Activated CD4-positive, CD25-positive, alpha-beta regulatory T cell (primary cell): ENCODE measurements around the gene PTPRM.

Experiments
- DNase-seq, 4 experiments: peaks; one replicate each; lab custom pipeline; 2025; lab: John Stamatoyannopoulos, UW

The PTPRM gene

DNA sequence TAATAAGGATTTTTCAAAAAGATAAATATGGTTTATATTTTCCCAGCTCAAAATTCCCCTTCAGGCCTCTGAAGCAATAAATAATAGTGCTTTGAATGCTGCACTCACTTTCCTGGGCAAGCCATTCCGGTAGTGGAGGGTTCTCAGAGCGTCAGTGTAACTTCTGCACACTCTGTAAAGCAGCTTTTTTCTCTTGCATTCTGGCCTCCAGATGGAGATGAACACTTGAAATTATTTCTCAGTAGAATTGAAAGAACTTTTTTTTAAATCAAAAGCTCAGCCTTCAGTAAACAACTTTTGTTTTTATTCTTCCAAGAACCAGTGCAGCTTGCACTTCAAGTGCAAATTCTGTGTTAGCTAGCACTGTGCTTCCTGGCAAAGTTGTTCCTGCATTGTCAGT, 761.0 kb downstream of the PTPRM start:
- DNase-seq, result no peak

DNA sequence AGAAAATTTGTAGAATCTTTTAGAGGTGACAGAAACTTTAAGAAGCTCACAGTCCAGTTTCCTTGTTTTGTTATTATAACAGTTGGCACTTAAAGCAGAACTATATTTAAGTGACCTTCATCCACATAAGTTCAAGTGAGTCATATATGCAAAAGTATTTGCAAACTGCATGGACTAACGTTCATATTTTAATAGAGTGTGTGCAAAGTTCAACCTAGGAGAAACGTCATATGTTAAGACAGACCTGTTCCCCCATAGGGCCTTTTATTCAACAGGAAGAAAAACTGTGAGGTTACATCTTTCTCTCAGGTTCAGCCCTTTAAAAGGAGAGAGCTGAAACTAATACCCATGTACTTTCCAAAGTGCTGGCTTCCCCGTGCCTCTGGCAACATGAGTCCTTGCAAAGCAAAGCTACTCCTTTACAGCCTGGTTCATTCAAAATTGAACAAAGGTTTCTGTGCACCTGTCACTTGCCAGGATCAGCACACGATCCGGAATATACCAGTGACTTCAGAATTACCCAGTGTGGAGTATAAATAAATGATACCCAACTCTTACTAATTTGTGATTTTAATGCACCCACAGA, 762.2 kb downstream of the PTPRM start:
- DNase-seq, result no peak

- DNase-seq, result no peak
Observed at GRCh38 chr18:8330575-8330974, 763.5 kb downstream of the PTPRM start.

- DNase-seq, result no peak
Observed at GRCh38 chr18:8332286-8332685, 765.2 kb downstream of the PTPRM start.

DNA sequence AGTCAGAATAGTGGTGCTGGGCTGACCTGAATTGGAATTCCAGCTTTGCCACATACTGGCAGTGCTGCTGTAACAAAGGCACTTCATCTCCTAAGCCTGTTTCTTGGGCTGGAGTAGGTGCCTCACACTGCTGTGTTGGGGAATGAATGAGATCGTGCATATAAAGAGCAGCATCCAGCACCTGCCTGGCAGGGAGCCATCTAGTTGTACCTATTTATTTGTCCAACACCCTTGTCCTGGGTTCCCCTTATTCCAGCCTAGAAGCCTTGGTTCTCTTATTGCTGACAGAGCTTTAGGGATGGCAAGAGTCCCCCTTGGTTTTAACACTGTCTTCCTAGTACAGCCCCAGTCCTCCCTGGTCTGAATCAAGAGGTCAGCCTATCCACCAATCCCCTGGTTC, 766.8 kb downstream of the PTPRM start:
- no peak for DNase-seq

- DNase-seq, result no peak
Observed at GRCh38 chr18:8337211-8337610, 770.1 kb downstream of the PTPRM start.

- no peak for DNase-seq
Observed at GRCh38 chr18:8339210-8339609, 772.1 kb downstream of the PTPRM start.

DNA sequence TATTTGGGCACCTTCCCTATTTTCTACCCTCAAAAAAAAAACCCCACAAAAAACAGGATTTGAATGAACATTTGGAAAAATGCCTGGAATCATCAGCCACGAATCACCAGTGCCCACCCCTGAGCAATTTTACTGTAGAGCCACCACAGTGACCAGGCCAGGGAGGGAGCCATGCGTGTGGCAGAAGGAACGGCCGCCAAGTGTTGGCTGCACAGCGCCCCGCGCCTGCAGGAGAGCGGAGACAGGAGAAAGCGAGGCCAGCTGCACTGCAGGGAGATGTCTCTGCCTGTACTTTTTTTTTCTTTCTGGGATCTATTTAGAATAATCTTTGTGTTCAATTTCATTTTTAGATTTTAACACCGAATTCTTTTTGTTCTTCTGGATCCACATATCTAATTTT, 772.8 kb downstream of the PTPRM start:
- DNase-seq, result no peak

- no peak for DNase-seq
Observed at GRCh38 chr18:8341481-8342230, 774.5 kb downstream of the PTPRM start.

DNA sequence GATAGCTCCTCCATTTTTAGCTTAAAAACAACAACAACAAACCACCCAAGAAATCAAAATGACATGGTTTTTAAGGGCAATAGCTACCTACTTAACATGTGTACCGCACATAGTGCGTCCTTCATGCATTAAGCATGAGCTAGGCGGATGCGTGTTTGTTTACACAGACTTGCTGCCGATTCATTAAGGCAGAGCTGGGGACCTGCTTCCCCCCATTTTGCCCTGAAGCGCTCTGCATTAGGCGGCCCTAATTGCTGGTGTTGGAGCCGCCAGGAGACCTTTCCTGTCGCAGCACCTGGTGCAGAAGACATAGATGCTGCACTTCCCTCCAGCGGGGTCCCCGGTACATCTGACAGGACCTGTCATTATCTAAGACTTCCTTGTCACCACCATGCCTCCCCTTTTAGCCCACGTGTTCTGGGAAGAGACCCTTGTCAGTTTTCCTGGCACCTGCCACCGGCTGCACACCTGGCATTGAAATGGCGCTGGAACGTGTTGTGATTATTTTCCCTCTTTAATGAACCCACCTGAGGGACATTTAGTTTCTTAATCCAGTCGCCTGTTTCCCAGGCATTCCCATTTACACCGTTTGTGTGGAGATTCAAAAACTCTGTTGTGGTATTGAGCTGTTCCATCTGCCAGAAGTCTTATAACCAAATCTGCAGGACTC, 781.1 kb downstream of the PTPRM start:
- DNase-seq, result no peak

GRCh38 chr18:8349608-8350323, 782.6 kb downstream of the PTPRM start:
- DNase-seq, result no peak

GRCh38 chr18:8350628-8351027, 783.5 kb downstream of the PTPRM start:
- no peak for DNase-seq

DNA sequence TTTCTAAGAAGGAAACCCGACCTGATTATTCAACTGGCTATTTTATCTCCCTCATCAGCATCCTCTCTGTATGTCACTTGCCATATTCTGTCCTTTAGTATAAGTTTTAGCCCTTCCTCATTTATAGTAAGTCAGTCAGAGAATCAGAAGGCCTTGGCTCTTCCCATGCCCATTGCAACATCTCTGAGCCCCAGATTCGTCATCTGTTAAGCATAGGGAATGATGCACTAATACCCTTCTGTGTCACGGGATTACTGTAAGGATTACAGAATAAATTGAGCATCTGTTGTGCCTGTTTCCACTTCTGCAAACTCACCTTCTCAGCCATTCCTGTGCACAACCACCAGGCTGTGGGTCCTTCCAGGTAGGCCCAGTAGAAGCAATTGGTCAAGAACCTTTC, 784.0 kb downstream of the PTPRM start:
- DNase-seq, result no peak

GRCh38 chr18:8354304-8354703, 787.2 kb downstream of the PTPRM start:
- DNase-seq, result no peak

DNA sequence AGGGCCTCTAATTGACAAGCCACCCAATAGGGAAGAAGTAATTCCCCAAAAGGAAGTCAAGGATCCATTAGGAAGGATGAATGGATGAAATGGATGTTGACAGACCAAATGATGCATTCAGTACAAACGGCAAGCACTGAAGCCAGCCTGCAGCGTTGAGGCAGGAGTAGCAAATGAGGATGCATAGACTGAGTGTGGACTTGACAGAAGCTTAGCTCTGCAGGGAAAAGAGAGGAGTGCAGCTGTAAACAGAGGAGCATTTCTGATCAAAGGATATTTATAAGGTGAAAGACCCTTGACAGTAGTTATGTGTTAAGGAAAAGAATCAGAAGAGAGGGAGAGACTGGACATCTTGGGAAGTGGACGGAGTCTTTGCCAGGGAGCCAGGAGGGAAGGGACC, 788.9 kb downstream of the PTPRM start:
- no peak for DNase-seq

- no peak for DNase-seq
Observed at GRCh38 chr18:8357320-8357719, 790.2 kb downstream of the PTPRM start.

DNA sequence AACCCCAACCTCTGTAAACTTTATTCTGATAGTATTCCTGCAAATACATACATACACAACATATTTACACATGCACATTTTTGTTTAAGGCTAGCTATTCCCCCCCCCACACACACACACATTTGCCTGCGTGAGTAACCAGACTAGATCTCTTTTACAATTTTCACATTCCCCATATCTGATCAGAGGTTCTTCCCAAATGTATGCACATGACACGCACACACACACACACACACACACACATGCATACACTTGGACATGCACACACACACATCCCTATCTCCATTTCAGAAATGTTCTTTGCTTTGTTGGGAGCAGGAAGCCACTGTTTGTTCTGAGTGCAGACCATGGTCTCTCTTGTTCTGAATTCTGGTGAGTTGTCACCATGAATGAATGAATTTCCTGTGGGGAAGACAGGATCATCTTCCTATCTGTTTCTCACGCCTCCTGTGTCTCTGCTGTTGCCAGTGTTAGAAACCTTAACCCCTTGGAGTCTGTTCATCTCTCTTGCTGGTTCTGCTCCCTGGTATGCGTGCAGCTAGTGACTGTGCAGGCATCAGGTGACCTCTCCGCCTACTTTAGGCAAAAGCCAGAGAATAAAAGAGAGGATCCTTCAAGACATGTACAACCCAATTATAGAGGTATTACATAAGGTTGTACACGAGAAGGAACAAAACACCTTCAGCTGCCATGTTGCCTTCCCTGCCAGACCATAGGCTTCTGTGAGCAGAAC, 791.1 kb downstream of the PTPRM start:
- DNase-seq, result no peak

DNA sequence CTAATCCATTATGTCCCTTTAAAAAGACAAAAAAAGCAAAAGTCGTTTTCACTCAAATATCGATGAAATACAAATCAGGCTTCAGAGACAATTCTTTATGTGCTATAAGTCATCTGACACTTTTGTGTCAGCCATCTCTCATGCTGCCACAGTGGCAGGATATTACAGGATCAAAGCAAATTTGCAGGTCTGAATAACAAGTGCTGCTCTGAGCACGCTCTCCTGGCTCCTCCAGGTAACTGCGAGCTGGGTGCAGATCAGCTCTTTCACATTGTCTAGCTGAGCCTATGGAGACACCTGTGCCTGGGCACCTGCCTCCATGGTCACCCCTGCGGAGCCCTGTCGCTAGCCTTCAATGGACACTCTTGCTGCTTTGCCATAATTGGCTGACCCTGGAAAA, 792.0 kb downstream of the PTPRM start:
- DNase-seq, result no peak

DNA sequence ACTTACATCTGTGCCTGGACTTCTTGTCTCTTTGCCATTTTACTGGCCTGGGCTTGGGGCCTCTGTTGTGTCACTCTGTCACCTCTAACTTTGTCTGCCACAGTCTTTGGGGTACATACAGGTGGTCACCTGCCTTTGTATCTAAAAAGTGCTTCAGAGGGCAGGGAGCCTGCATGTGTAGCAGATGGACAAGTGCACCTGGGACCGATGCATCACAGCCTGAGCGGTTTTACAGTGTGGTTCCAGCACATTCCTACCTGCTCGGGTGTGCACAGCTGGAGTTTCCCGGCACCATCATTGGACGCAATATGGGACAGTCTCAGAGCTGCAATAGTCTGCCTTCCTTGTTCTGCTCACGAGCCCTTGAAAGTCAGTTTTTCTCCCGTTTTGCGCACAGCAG, 792.4 kb downstream of the PTPRM start:
- no peak for DNase-seq

DNA sequence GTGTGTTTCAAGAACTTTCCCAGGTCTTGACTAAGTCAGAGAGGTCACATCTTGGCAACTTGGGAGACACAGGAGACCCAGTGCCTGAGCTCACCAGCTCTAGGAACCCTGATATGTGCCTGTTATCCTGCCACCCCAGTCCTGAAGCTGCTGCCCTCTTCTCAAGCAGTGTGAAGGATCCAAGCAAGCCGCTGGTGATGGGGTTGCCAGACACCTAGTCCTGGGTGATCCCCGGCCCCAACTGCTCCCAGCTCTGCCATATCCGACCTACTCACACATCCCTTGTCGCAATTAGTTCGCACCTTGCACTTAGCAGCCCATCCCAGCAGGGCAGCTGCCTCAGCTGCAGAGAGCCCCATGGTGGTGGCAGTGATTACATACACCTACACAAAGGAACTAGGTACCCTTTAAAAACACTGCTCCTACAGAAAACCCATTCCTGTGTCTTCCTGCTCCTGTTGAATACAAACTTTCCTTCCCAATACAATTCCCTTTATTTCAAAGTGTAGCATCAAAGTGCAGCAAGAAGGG, 794.9 kb downstream of the PTPRM start:
- no peak for DNase-seq

- DNase-seq, result no peak
Observed at GRCh38 chr18:8362863-8363262, 795.7 kb downstream of the PTPRM start.

DNA sequence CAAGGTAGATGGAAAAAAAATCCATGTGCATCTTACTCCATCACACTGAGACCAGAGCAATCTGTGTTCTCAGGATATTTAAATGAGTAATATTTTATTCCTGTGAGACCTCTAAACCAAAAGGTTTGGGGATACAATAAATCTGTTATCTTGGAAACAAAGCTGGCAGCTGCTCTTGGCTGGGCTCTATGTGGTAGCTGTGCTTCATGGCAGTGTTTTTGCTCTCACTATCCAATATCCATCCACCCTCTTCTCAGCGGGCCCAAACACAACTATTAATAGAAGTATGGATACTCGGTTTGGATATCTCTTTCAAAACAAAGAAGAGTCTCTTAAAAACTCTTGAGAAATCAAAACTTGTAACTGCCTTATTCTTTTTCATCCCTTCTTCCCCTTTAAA, 797.3 kb downstream of the PTPRM start:
- DNase-seq, result no peak
